ENCODE data around the gene ZNF624. TPM values are rescaled to one million over a fixed set of nuclear protein-coding genes. Genes with fewer than 3 reads are reported as not detected.

The ZNF624 gene
- total and polyA plus RNA-seq, 2 of the 4 experiments (the other 2 are of a cell fraction): 0.80 to 3.8 TPM

GRCh38 chr17:16585796-16586195, 67.9 kb downstream of the ZNF624 start:
- H4K20me1 ChIP-seq (ENCODE audit: insufficient read depth, low read length): no peaks in the 10 kb centered on the region
- ATAC-seq (ENCODE audit: low read depth): no peak
- intact Hi-C loops (cut with micrococcal nuclease) (loop anchor here (10.0 kb wide), 1 partner anchor 399 kb away; no protein-coding TSS in a partner anchor), in situ Hi-C loops (cut with MboI; ENCODE audit: low sequenced_read_pairs) (no loop called here), dilution Hi-C loops (cut with HindIII; ENCODE audit: low sequenced_read_pairs, unreplicated experiment) (no loop called here)
- POLR2A ChIA-PET (ENCODE audit: unreplicated experiment): no interaction called here
- H3K4me2 ChIP-seq (ENCODE audit: low read depth, low read length): no peak overlapping the region
- no TSS peak for BruUV-seq (replicated peaks)
- H3K56ac ChIP-seq (ENCODE audit: extremely low read depth, insufficient read depth, low read length): no peak overlapping the region
- H3K27me3 ChIP-seq (ENCODE audit: control insufficient read depth, insufficient read depth, low read length): peaks cover 15% of the 10 kb centered on the region
- H3K36me3 ChIP-seq (ENCODE audit: control insufficient read depth, insufficient read depth, low read length): no peaks in the 10 kb centered on the region
- no peak overlapping the region for H2BK5ac ChIP-seq (ENCODE audit: low read depth, low read length, poor library complexity, severe bottlenecking)
- no peak overlapping the region for H3K18ac ChIP-seq (ENCODE audit: low read depth, low read length)
- H2BK15ac ChIP-seq (ENCODE audit: low read depth, low read length): no peak overlapping the region
- WGBS, 2 experiments (ENCODE audit: extremely low coverage in 2 of 2, insufficient read length in 1 of 2): no CpG with 5 or more reads among the region's 4 CpGs
- no peak overlapping the region for H4K91ac ChIP-seq (ENCODE audit: insufficient read depth, low read depth, low read length)
- peak overlapping the region; percentile 0 for H2AK9ac ChIP-seq (replicated peaks; ENCODE audit: low read depth, low read length, poor library complexity)
- no peak for DNase-seq
- H4K5ac ChIP-seq (ENCODE audit: low read depth, low read length): no peak overlapping the region
- H3K79me1 ChIP-seq (ENCODE audit: low read depth in 1 of 2, low read length in 2 of 2): no peaks in the 10 kb centered on the region
- H2AFZ ChIP-seq (replicated peaks; ENCODE audit: low read length, poor library complexity): peak overlapping the region; percentile 5
- no peak overlapping the region for H3K4me3 ChIP-seq (ENCODE audit: insufficient read depth, low read depth, low read length)
- H2BK120ac ChIP-seq (ENCODE audit: low read depth, low read length): no peak overlapping the region
- TF ChIP-seq RAD21 (IDR thresholded peaks at IDR 0.05; ENCODE audit: low read length) (no peak), ELK1 (IDR thresholded peaks at IDR 0.05; ENCODE audit: borderline replicate concordance, low read depth, low read length) (no peak), MXI1 (IDR thresholded peaks at IDR 0.05; ENCODE audit: borderline replicate concordance, low read depth, low read length) (no peak), FOS (IDR thresholded peaks at IDR 0.05; ENCODE audit: low read depth, low read length) (no peak), NFE2L2 (IDR thresholded peaks at IDR 0.05; ENCODE audit: low read depth, low read length) (no peak), POLR2A (IDR thresholded peaks at IDR 0.05; ENCODE audit: low read depth, low read length) (no peak), RFX5 (IDR thresholded peaks at IDR 0.05; ENCODE audit: low read depth, low read length) (no peak), RCOR1 (IDR thresholded peaks at IDR 0.05; ENCODE audit: insufficient replicate concordance, low read length) (no peak), MAZ (IDR thresholded peaks at IDR 0.05; ENCODE audit: borderline replicate concordance, low read depth, low read length) (no peak), MAFK (IDR thresholded peaks at IDR 0.05; ENCODE audit: low read depth, low read length) (no peak)
- no peak overlapping the region for H3K27ac ChIP-seq (ENCODE audit: insufficient read depth, low read length)
- H3K23ac ChIP-seq (ENCODE audit: low read depth, low read length): no peak overlapping the region; the same call in 1 of the 2 replicates
- no peaks in the 10 kb centered on the region for H3K9me1 ChIP-seq (ENCODE audit: insufficient read depth, low read length)
- no peak overlapping the region for H3K4ac ChIP-seq (ENCODE audit: low read depth, low read length)
- no peaks in the 10 kb centered on the region for H3K4me1 ChIP-seq (ENCODE audit: control insufficient read depth, insufficient read depth, low read length)
- CTCF ChIA-PET: no interaction called here
- H3K9ac ChIP-seq (ENCODE audit: low read depth, low read length): no peak overlapping the region
- no peak overlapping the region for H2AK5ac ChIP-seq (ENCODE audit: low read depth, low read length)
- no peak overlapping the region for H4K8ac ChIP-seq (ENCODE audit: low read depth in 2 of 2, low read length in 2 of 2)
- H2BK20ac ChIP-seq (ENCODE audit: low read depth, low read length): no peak overlapping the region
- H3K9me3 ChIP-seq (ENCODE audit: control insufficient read depth, insufficient read depth, low read length): no peaks in the 10 kb centered on the region
- H3K14ac ChIP-seq (replicated peaks; ENCODE audit: low read depth, low read length): no peak overlapping the region

Data from IMR-90 (cell line).